Astrocyte of the spinal cord (primary cell): ENCODE measurements around the gene USP49.

ENCODE experiments used
- DNase-seq: peaks from one replicate; pipeline ENCODE4 v3.0.0; 2011; ENCODE audit warnings: low read depth, low spot score
- H3K4me3 ChIP-seq: 2 replicates; pipeline ENCODE4 v1.5.1; 2011; ENCODE audit warnings: low read depth, mild to moderate bottlenecking, low read length, moderate library complexity
- CTCF ChIP-seq: IDR thresholded peaks from 2 replicates; pipeline ENCODE4 v1.5.1; 2012; ENCODE audit warnings: low read depth, mild to moderate bottlenecking, low read length, inconsistent platforms
- in situ Hi-C: cut with HindIII; loops from 2 replicates; pipeline ENCODE4 v1.10.0; 2017; ENCODE audit warnings: low sequenced_read_pairs

The USP49 gene

GRCh38 chr6:41914869-41915530, 19.8 kb upstream of the USP49 start:
- no peak for TF ChIP-seq CTCF
- no peak overlapping the region for H3K4me3 ChIP-seq
- DNase-seq, result no peak
- in situ Hi-C loops, result no loop called here

- no peak for TF ChIP-seq CTCF
- in situ Hi-C loops, result no loop called here
- no peak for DNase-seq
- no peak overlapping the region for H3K4me3 ChIP-seq
Measured at GRCh38 chr6:41914343-41914742, 19.2 kb upstream of the USP49 start.

GRCh38 chr6:41909727-41910126, 14.6 kb upstream of the USP49 start:
- no peak for TF ChIP-seq CTCF
- in situ Hi-C loops, result no loop called here
- DNase-seq, result no peak
- no peak overlapping the region for H3K4me3 ChIP-seq

GRCh38 chr6:41901882-41902519, 6.8 kb upstream of the USP49 start:
- in situ Hi-C loops, result no loop called here
- peak; percentile 28 for TF ChIP-seq CTCF
- no peak for DNase-seq

GRCh38 chr6:41900861-41901260, 5.7 kb upstream of the USP49 start:
- no peak for DNase-seq
- H3K4me3 ChIP-seq, result no peak overlapping the region
- TF ChIP-seq CTCF, result no peak
- in situ Hi-C loops, result no loop called here

More at GRCh38 chr6:41901882-41902519, 6.8 kb upstream of the USP49 start:
- H3K4me3 ChIP-seq, result no peak overlapping the region

GRCh38 chr6:41896281-41896680, 1.1 kb upstream of the USP49 start:
- no peak for TF ChIP-seq CTCF

More at GRCh38 chr6:41896281-41896680, 1.1 kb upstream of the USP49 start:
- in situ Hi-C loops, result no loop called here
- no peak overlapping the region for H3K4me3 ChIP-seq
- DNase-seq, result no peak
